Transverse colon (tissue), 4 donors: ENCODE measurements around the gene GRIN2A. TPM values are rescaled to one million over a fixed set of nuclear protein-coding genes. Genes with fewer than 3 reads are reported as not detected.

Experiments
- DNase-seq: peaks from one replicate; pipeline ENCODE4 v3.0.0-alpha.2; 2019
- H3K27ac ChIP-seq, 4 donors: fragments of 200-600 bp; sonication (generic); 2 replicates each; pipeline ENCODE4 v1.5.1; 2016 to 2018; ENCODE audit warnings: inconsistent platforms in 4 of 4
- H3K27me3 ChIP-seq: fragments of 200-600 bp; sonication (generic); 2 replicates; pipeline ENCODE4 v1.5.1; 2017; ENCODE audit warnings: inconsistent platforms
- H3K36me3 ChIP-seq, 4 donors: fragments of 200-600 bp; sonication (generic); 2 replicates each; pipeline ENCODE4 v1.5.1; 2017 to 2019; ENCODE audit warnings: inconsistent platforms in 4 of 4
- H3K4me1 ChIP-seq, 4 donors: fragments of 200-600 bp; sonication (generic); 2 replicates each; pipeline ENCODE4 v1.5.1; 2017 to 2020; ENCODE audit warnings: inconsistent platforms in 4 of 4
- H3K4me3 ChIP-seq, 4 donors: fragments of 200-600 bp; sonication (generic); 1 replicate in 1 of 4; 2 replicates in 3 of 4; pipeline versions ENCODE4 v1.5.1 to v1.6.1; 2017 to 2019; ENCODE audit warnings: inconsistent platforms in 4 of 4
- H3K9me3 ChIP-seq, 2 donors: fragments of 200-600 bp; sonication (generic); 2 replicates each; pipeline ENCODE4 v1.5.1; 2017 to 2019; ENCODE audit warnings: inconsistent platforms in 2 of 2
- EP300 ChIP-seq: sonication (generic); formaldehyde crosslinking; IDR thresholded peaks from one replicate; pipeline ENCODE4 v1.6.1; 2017; ENCODE audit warnings: antibody characterized with exemption, low read depth
- POLR2A ChIP-seq: fragments of 450-650 bp; IDR thresholded peaks from one replicate; pipeline ENCODE4 v1.6.1; 2016; ENCODE audit warnings: antibody characterized with exemption, mild to moderate bottlenecking, moderate library complexity
- POLR2AphosphoS5 ChIP-seq, 3 donors: sonication (generic); formaldehyde crosslinking; IDR thresholded peaks; one replicate each; pipeline ENCODE4 v1.6.1; 2016; ENCODE audit warnings: antibody characterized with exemption in 3 of 3
- WGBS, 2 donors: methylation state at CpG; one replicate each; pipeline ENCODE4 v1.1.5; 2018; ENCODE audit warnings: low coverage in 1 of 2; 5-methylcytosine and 5-hydroxymethylcytosine counted together
- in situ Hi-C, 4 donors: fragments of 200-750 bp; cut with MboI; loops; one replicate each; pipeline versions ENCODE4 v1.15.0 to v1.15.1; 2017; ENCODE audit warnings: low sequenced_read_pairs in 3 of 4, low pct_ligation_motif_present in 1 of 4, low pct_unique_long_range_greater_than_20kb in 1 of 4
- intact Hi-C: fragments of 100-400 bp; cut with DNase I; formaldehyde crosslinking; loops from one replicate; pipeline ENCODE4 v1.15.1; 2023; ENCODE audit warnings: low total_unique reads
- total RNA-seq, 4 donors: library from RNA; depleted of rRNA; stranded (reverse); fragments of >200 nt; gene quantifications; one replicate each; pipeline ENCODE4 v1.1.0, GENCODE V29; 2016
- TF ChIP-seq, protein P1 (sequence below), 5 experiments: fragments of 200-600 bp in 3 of 5; fragments of 450-650 bp in 2 of 5; sonication (generic) in 3 of 5; IDR thresholded peaks; 1 replicate in 2 of 5; 2 replicates in 3 of 5; pipeline ENCODE4 v1.5.1; 2016 to 2017; ENCODE audit warnings: antibody characterized with exemption in 5 of 5, inconsistent platforms in 3 of 5, mild to moderate bottlenecking in 2 of 5, moderate library complexity in 1 of 5

GRIN2A gene
- total RNA-seq, 4 donors from 2014 or later, result 0.14 to 0.37 (median 0.18) TPM

DNA sequence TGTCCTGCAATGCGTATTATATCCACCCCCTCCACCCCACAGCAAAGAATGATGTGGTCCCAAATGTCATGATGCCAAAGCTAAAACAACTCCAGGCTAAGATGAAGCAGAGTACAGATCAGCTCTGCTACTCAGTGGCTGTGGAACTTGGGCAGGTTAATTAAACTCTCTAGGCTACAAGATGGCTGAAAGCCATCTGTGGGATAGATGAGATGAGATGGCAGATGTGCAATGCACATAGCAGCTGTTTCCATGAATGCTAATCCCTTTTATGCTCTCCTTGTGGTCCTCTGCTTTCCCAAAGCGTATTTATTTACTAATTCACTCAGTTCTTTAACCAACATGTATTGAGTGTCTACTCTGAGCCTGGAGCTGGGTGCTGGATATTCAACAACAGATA lies 114.4 kb downstream of the GRIN2A start:
- H3K36me3 ChIP-seq, result no peaks in the 10 kb centered on the region
- in situ Hi-C loops, result no loop called here
- DNase-seq, result no peak
- no peak overlapping the region for H3K4me3 ChIP-seq
- H3K27ac ChIP-seq, result no peak overlapping the region
- H3K4me1 ChIP-seq, result no peaks in the 10 kb centered on the region
- no peaks in the 10 kb centered on the region for H3K9me3 ChIP-seq
- TF ChIP-seq, protein P1, sequence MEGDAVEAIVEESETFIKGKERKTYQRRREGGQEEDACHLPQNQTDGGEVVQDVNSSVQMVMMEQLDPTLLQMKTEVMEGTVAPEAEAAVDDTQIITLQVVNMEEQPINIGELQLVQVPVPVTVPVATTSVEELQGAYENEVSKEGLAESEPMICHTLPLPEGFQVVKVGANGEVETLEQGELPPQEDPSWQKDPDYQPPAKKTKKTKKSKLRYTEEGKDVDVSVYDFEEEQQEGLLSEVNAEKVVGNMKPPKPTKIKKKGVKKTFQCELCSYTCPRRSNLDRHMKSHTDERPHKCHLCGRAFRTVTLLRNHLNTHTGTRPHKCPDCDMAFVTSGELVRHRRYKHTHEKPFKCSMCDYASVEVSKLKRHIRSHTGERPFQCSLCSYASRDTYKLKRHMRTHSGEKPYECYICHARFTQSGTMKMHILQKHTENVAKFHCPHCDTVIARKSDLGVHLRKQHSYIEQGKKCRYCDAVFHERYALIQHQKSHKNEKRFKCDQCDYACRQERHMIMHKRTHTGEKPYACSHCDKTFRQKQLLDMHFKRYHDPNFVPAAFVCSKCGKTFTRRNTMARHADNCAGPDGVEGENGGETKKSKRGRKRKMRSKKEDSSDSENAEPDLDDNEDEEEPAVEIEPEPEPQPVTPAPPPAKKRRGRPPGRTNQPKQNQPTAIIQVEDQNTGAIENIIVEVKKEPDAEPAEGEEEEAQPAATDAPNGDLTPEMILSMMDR (IDR thresholded peaks at IDR 0.05), result no peak
- TF ChIP-seq POLR2A, result no peak
- TF ChIP-seq POLR2AphosphoS5 (IDR thresholded peaks at IDR 0.05), result no peak
- TF ChIP-seq EP300, result no peak
- no peaks in the 10 kb centered on the region for H3K27me3 ChIP-seq
- 53% methylated on average over 1 of the region's 2 CpGs; no CpG with 5 or more reads in 1 of the 2 donors for WGBS, 2 donors
- intact Hi-C loops, result no loop called here

DNA sequence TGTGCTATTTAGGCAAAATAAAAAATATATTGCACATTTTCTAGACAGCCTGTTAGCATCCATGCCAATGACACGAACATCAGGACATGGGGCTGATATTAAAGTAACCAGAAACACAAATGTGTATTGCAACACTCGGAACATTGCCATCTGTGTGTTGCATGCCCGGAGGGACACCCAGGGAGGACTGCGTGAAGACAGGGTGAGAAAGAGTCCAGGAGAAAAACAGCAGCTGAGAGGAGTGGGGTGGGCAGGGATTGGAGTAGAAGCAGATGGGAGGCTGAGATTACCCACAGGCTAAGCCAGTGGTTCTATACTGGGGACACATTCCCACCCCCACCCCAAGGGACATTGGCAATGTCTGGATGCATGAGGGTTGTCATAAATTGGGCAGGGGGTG lies 114.8 kb downstream of the GRIN2A start:
- no peak for DNase-seq
- no peaks in the 10 kb centered on the region for H3K27me3 ChIP-seq
- H3K4me1 ChIP-seq, result no peaks in the 10 kb centered on the region
- H3K9me3 ChIP-seq, result no peaks in the 10 kb centered on the region
- WGBS, 2 donors, result 37 to 66% methylated on average over 2 to 4 of the region's 4 CpGs
- H3K36me3 ChIP-seq, result no peaks in the 10 kb centered on the region
- in situ Hi-C loops, result no loop called here
- intact Hi-C loops, result no loop called here
- no peak overlapping the region for H3K4me3 ChIP-seq
- TF ChIP-seq POLR2A, result no peak
- TF ChIP-seq EP300, result no peak
- TF ChIP-seq, protein P1 (IDR thresholded peaks at IDR 0.05), result no peak
- TF ChIP-seq POLR2AphosphoS5 (IDR thresholded peaks at IDR 0.05), result no peak
- H3K27ac ChIP-seq, result no peak overlapping the region

DNA sequence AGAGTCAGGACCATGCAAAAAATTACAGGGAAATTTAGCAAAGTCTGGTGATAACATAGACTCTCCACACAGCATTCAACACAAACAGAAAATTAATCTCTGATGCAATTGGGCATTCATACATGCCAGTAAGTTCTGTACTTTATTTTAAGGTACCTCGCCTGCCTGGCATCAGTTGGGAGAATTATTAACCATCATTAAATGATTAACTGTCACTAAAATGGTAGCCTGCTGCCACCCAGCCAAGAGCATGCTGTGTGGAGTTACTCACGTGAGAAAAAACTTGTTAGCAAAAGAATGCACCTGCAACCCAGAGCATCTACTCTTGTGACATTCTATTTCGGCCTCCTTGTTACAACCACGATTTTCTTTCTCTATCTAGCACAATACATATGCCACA lies 117.2 kb downstream of the GRIN2A start:
- in situ Hi-C loops, result no loop called here
- TF ChIP-seq, protein P1 (IDR thresholded peaks at IDR 0.05), result no peak
- TF ChIP-seq EP300 (no peak), POLR2AphosphoS5 (IDR thresholded peaks at IDR 0.05) (no peak), POLR2A (no peak)
- 41 to 46% methylated on average over 4 of the region's 4 CpGs for WGBS, 2 donors
- Histone ChIP-seq H3K4me3 (no peak overlapping the region), H3K27ac (no peak overlapping the region), H3K9me3 (no peaks in the 10 kb centered on the region), H3K36me3 (no peaks in the 10 kb centered on the region), H3K4me1 (no peaks in the 10 kb centered on the region), H3K27me3 (no peaks in the 10 kb centered on the region)
- intact Hi-C loops, result no loop called here
- DNase-seq, result no peak

DNA sequence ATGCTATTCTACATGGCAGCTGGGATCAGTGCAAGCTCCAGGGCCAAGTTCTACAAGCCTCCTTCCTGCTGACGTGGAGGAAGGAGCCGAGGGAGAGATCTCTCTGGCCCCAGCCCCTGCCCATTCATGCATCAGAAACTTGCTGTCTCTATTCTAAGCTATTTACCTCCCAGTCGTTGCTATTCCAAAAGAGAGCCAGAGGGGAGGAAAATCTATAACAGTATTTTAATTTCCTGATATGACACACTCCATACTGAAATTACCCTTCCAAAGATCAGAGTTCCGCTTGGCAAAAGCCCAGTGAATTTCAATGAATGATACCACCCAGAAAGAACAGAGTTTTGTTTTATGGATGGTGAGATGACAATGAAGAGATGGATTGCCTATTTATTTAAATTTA lies 133.4 kb downstream of the GRIN2A start:
- TF ChIP-seq EP300 (no peak), POLR2AphosphoS5 (IDR thresholded peaks at IDR 0.05) (no peak), POLR2A (no peak)
- TF ChIP-seq, protein P1 (IDR thresholded peaks at IDR 0.05), result no peak
- no peaks in the 10 kb centered on the region for H3K27me3 ChIP-seq
- intact Hi-C loops, result no loop called here
- no peaks in the 10 kb centered on the region for H3K36me3 ChIP-seq
- in situ Hi-C loops, result no loop called here
- no peak overlapping the region for H3K4me3 ChIP-seq
- WGBS, 2 donors, result 33 to 59% methylated on average over 1 to 4 of the region's 4 CpGs
- H3K9me3 ChIP-seq, result no peaks in the 10 kb centered on the region
- no peaks in the 10 kb centered on the region for H3K4me1 ChIP-seq
- H3K27ac ChIP-seq, result no peak overlapping the region
- DNase-seq, result no peak
